Testis (tissue), 2 donors: ENCODE data around the gene GPR62.

Source experiments
- POLR2A ChIP-seq: fragments of 450-650 bp; IDR thresholded peaks from one replicate; pipeline ENCODE4 v1.6.1; 2017; ENCODE audit warnings: antibody characterized with exemption, mild to moderate bottlenecking, moderate library complexity
- TF ChIP-seq, protein P1 (sequence below), 3 experiments: fragments of 450-650 bp in 2 of 3; fragments of 200-600 bp in 1 of 3; sonication (generic) in 1 of 3; IDR thresholded peaks; one replicate each; pipeline ENCODE4 v1.5.1; 2016 to 2019; ENCODE audit warnings: antibody characterized with exemption in 3 of 3, mild to moderate bottlenecking in 2 of 3, moderate library complexity in 1 of 3

DNA sequence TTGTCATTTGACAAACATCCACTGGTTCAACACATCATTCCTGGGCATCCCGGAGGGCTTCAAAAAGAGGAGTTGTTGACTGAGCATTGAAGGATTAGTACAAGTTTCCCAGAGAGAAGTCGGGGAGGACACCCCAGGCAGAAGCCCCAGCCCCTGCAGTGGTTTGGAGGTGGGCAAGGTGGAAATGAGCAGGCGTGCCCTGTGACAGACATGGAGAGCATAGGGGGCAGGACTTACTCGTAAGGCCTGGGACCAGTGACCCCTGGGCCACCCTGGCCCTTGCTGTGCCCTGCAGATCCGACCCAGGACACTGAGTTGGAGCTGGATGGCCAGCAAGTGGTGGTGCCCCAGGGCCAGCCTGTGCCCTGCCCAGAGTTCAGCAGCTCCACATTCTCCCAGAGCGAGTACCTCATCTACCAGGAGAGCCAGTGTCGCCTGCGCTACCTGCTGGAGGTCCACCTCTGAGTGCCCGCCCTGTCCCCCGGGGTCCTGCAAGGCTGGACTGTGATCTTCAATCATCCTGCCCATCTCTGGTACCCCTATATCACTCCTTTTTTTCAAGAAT lies 7.1 kb upstream of the GPR62 start:
- TF ChIP-seq, protein P1, sequence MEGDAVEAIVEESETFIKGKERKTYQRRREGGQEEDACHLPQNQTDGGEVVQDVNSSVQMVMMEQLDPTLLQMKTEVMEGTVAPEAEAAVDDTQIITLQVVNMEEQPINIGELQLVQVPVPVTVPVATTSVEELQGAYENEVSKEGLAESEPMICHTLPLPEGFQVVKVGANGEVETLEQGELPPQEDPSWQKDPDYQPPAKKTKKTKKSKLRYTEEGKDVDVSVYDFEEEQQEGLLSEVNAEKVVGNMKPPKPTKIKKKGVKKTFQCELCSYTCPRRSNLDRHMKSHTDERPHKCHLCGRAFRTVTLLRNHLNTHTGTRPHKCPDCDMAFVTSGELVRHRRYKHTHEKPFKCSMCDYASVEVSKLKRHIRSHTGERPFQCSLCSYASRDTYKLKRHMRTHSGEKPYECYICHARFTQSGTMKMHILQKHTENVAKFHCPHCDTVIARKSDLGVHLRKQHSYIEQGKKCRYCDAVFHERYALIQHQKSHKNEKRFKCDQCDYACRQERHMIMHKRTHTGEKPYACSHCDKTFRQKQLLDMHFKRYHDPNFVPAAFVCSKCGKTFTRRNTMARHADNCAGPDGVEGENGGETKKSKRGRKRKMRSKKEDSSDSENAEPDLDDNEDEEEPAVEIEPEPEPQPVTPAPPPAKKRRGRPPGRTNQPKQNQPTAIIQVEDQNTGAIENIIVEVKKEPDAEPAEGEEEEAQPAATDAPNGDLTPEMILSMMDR (IDR thresholded peaks at IDR 0.05), result no peak
- no peak for TF ChIP-seq POLR2A
